HUES48 (cell line): ENCODE measurements around the gene CTSS.
"Not testable (repeated sequence)": the region's sequence is repeated elsewhere in the genome, so short reads cannot be mapped to it uniquely, and the experiment has no call there.

Source experiments
- H3K27ac ChIP-seq: one replicate; pipeline ENCODE4 v1.7.0; 2013; ENCODE audit warnings: low read depth, low read length, inconsistent platforms
- H3K27me3 ChIP-seq: 2 replicates; pipeline ENCODE4 v1.6.1; 2013; ENCODE audit warnings: mild to moderate bottlenecking, low read length; ENCODE audit not compliant: control insufficient read depth, insufficient read depth
- H3K36me3 ChIP-seq: 2 replicates; pipeline ENCODE4 v1.6.1; 2013; ENCODE audit warnings: low read length; ENCODE audit not compliant: control insufficient read depth, insufficient read depth
- H3K4me1 ChIP-seq: 2 replicates; pipeline ENCODE4 v1.6.1; 2013; ENCODE audit warnings: mild to moderate bottlenecking, low read length; ENCODE audit not compliant: control insufficient read depth, insufficient read depth
- H3K4me3 ChIP-seq: 2 replicates; pipeline ENCODE4 v1.5.1; 2013; ENCODE audit warnings: mild to moderate bottlenecking, low read depth, low read length
- H3K9ac ChIP-seq: 2 replicates; pipeline ENCODE4 v1.6.1; 2013; ENCODE audit warnings: mild to moderate bottlenecking, low read depth, low read length, moderate library complexity
- H3K9me3 ChIP-seq: 2 replicates; pipeline ENCODE4 v1.6.1; 2013; ENCODE audit warnings: low read length; ENCODE audit not compliant: control insufficient read depth, insufficient read depth

Gene CTSS

GRCh38 chr1:150749720-150750311 lies 15.8 kb downstream of the CTSS start:
- Histone ChIP-seq H3K4me1 (no peaks in the 10 kb centered on the region), H3K27me3 (no peaks in the 10 kb centered on the region), H3K9ac (no peak overlapping the region), H3K27ac (no peak overlapping the region), H3K9me3 (no peaks in the 10 kb centered on the region), H3K4me3 (no peak overlapping the region), H3K36me3 (no peaks in the 10 kb centered on the region)

- H3K27me3 ChIP-seq: no peaks in the 10 kb centered on the region
- no peaks in the 10 kb centered on the region for H3K9me3 ChIP-seq
- no peak overlapping the region for H3K9ac ChIP-seq
- no peaks in the 10 kb centered on the region for H3K36me3 ChIP-seq
- H3K27ac ChIP-seq: no peak overlapping the region
- H3K4me3 ChIP-seq: no peak overlapping the region
- H3K4me1 ChIP-seq: no peaks in the 10 kb centered on the region
Measured at GRCh38 chr1:150748878-150749719, 16.5 kb downstream of the CTSS start.

DNA sequence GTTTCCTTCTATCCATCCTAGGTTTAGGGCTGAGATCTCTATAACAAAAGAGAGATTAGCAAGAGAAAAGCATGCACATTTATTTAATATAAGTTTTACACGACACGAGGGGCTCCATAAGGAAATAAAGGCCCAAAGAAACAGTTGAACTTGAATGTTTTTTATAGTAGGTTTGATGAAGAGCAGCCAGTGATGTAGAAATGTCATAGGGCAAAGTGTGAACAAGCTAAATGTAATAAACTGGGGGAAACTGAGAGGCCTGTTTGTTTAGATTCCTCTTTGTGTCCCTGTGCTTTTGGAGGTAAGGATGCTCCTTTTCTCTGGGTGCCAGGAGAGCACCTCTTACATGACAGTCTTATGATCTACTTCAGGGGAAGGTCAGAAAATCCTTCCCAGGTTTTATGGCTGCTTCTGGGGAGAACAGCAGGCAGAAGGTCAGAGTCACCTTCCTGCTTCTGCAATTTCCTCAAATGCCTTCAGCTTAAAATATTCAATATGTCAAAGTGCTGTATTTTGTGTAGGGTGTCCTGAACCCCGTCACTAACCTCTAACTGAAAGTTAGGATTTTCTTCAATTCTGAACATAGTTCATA lies 35.4 kb downstream of the CTSS start:
- no peaks in the 10 kb centered on the region for H3K27me3 ChIP-seq
- H3K4me1 ChIP-seq: no peaks in the 10 kb centered on the region
- H3K9me3 ChIP-seq: no peaks in the 10 kb centered on the region
- H3K4me3 ChIP-seq: no peak overlapping the region
- H3K36me3 ChIP-seq: no peaks in the 10 kb centered on the region
- H3K9ac ChIP-seq: no peak overlapping the region
- no peak overlapping the region for H3K27ac ChIP-seq

DNA sequence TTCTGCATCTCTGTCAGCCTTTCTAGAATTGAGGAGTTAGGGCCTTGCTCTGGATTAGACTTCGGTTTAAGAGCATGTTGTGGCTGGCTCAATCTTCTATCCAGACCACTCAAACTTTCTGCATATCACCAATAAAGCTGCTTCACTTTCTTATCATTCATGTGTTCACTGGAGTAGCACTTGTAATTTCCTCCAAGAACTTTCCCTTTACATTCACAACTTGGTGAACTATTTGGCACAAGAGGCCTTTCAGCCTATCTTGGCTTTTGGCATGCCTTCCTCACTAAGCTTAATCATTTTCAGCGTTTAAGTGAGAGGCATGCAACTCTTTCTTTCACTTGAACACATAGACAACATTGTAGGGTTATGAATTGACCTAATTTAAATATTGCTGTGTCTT lies 41.2 kb downstream of the CTSS start:
- no peak overlapping the region for H3K4me3 ChIP-seq
- no peak overlapping the region for H3K27ac ChIP-seq
- no peaks in the 10 kb centered on the region for H3K36me3 ChIP-seq
- no peaks in the 10 kb centered on the region for H3K4me1 ChIP-seq
- H3K9me3 ChIP-seq: no peaks in the 10 kb centered on the region
- H3K9ac ChIP-seq: no peak overlapping the region
- no peaks in the 10 kb centered on the region for H3K27me3 ChIP-seq

- no peaks in the 10 kb centered on the region for H3K4me1 ChIP-seq
Measured at GRCh38 chr1:150720703-150721102, 44.9 kb downstream of the CTSS start, which contains the start of gene HORMAD1. HORMAD1 (minus strand) TSS chr1:150720895; CDS start chr1:150719505, 1,390 bp downstream.

DNA sequence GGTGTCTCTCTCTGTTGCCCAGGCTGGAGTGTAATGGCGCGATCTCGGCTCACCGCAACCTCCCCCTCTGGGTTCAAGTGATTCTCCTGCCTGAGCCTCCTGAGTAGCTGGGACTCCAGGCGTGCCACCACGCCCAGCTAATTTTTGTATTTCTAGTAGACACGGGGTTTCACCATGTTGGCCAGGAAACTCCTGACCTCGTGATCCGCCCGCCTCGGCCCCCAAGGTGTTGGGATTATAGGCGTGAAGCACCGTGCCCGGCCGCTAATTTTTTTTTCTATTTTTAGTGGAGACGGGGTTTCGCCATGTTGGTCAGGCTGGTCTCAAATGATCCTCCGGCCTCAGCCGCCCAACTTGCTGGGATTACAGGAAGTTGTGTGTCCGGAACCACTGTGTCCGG lies 45.5 kb downstream of the CTSS start:
- Histone ChIP-seq H3K4me1 (no peaks in the 10 kb centered on the region), H3K9me3 (no peaks in the 10 kb centered on the region), H3K9ac (no peak overlapping the region), H3K27me3 (no peaks in the 10 kb centered on the region), H3K27ac (no peak overlapping the region), H3K36me3 (no peaks in the 10 kb centered on the region), H3K4me3 (no peak overlapping the region)

More at GRCh38 chr1:150720703-150721102, 44.9 kb downstream of the CTSS start, which contains the start of gene HORMAD1:
- Histone ChIP-seq H3K4me3 (no peak within 1 kb of the TSS), H3K27me3 (no peaks in the 10 kb centered on the region), H3K27ac (no peak within 1 kb of the TSS), H3K9ac (no peak within 1 kb of the TSS), H3K36me3 (no peaks in the 10 kb centered on the region), H3K9me3 (no peaks in the 10 kb centered on the region)

GRCh38 chr1:150718225-150718891 lies 47.2 kb downstream of the CTSS start:
- no peaks in the 10 kb centered on the region for H3K27me3 ChIP-seq

DNA sequence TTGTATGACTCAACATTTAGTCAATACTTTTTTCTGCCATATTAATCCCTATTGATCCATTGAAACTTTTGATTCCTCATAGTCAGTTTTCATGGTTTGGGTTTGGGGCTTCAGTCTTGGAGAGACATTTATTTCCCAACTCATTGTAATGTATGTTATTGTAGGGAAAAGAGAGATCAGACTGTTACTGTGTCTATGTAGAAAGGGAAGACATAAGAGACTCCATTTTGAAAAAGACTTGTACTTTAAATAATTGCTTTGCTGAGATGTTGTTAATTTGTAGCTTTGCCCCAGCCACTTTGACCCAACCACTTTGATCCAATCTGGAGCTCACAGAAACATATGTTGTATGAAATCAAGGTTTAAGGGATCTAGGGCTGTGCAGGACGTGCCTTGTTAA lies 56.5 kb downstream of the CTSS start:
- not testable (repeated sequence) for H3K9me3 ChIP-seq, H3K27ac ChIP-seq, H3K4me3 ChIP-seq, H3K4me1 ChIP-seq, H3K27me3 ChIP-seq, H3K9ac ChIP-seq, H3K36me3 ChIP-seq

More at GRCh38 chr1:150718225-150718891, 47.2 kb downstream of the CTSS start:
- no peak overlapping the region for H3K9ac ChIP-seq
- H3K4me3 ChIP-seq: no peak overlapping the region
- H3K9me3 ChIP-seq: no peaks in the 10 kb centered on the region
- H3K27ac ChIP-seq: no peak overlapping the region
- H3K4me1 ChIP-seq: no peaks in the 10 kb centered on the region
- H3K36me3 ChIP-seq: no peaks in the 10 kb centered on the region

DNA sequence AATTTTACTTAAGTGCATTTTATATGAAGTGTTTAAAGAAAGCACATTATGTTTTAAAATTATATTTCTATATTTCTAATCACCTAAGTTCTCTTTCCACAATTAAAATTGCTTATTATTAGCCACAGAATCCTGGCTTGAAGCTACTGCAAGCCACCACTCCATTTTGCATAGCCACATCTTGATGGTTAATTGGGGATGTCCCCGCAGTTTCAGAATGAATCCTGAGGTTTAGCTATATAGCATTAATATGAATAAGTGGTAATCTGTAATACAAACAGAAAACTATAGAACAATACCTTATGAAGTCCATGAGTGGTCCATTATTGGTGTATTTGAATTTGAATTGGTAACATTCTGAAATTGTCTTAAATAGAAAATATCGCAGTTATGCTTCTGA lies 57.0 kb downstream of the CTSS start:
- no peak overlapping the region for H3K4me3 ChIP-seq
- H3K9me3 ChIP-seq: no peaks in the 10 kb centered on the region
- H3K27me3 ChIP-seq: no peaks in the 10 kb centered on the region
- H3K27ac ChIP-seq: no peak overlapping the region
- H3K9ac ChIP-seq: no peak overlapping the region
- H3K4me1 ChIP-seq: peaks cover 4% of the 10 kb centered on the region; the same call in 1 of the 2 replicates
- no peaks in the 10 kb centered on the region for H3K36me3 ChIP-seq

DNA sequence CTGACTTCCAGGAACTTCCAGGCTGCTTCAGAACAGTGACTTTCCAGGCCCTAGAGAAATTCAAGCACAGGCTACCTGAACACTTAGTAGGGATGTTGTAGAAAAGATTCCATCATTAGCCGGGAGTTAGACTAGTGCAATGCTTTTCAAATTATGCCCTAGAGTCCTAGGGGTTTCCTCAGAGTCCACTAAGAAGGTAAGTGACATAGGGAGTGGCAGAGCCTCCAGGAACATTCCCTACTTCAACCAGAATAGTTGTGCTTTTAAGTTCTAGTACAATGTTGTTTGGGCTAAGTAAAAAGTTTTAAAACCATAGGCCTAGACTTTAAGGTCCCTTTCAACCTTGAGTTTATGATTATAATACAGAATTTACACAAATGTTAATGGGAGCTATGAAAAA lies 59.5 kb downstream of the CTSS start:
- Histone ChIP-seq H3K9me3 (no peaks in the 10 kb centered on the region), H3K27me3 (no peaks in the 10 kb centered on the region), H3K27ac (no peak overlapping the region), H3K36me3 (no peaks in the 10 kb centered on the region), H3K9ac (no peak overlapping the region), H3K4me3 (no peak overlapping the region), H3K4me1 (no peaks in the 10 kb centered on the region)
